GM12801 (cell line): Measurements from ENCODE around the gene HPD.

Experiments used
- TF ChIP-seq, protein P1 (sequence below): IDR thresholded peaks from one replicate; pipeline ENCODE4 v1.5.1; 2011; ENCODE audit warnings: control low read depth; ENCODE audit not compliant: insufficient read length; ENCODE audit errors: extremely low read depth

The HPD gene

DNA sequence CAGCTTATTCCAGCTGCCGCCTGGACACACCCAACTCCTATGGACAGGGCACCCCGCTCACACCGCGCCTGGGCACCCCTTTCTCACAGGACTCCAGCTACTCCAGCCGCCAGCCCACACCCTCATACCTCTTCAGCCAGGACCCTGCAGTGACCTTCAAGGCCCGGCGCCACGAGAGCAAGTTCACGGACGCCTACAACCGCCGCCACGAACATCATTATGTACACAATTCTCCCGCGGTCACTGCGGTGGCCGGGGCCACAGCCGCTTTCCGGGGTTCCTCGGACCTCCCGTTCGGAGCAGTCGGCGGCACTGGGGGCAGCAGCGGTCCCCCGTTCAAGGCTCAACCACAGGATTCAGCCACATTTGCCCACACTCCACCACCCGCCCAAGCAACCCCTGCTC is 48.9 kb downstream of the HPD start:
- TF ChIP-seq, protein P1, sequence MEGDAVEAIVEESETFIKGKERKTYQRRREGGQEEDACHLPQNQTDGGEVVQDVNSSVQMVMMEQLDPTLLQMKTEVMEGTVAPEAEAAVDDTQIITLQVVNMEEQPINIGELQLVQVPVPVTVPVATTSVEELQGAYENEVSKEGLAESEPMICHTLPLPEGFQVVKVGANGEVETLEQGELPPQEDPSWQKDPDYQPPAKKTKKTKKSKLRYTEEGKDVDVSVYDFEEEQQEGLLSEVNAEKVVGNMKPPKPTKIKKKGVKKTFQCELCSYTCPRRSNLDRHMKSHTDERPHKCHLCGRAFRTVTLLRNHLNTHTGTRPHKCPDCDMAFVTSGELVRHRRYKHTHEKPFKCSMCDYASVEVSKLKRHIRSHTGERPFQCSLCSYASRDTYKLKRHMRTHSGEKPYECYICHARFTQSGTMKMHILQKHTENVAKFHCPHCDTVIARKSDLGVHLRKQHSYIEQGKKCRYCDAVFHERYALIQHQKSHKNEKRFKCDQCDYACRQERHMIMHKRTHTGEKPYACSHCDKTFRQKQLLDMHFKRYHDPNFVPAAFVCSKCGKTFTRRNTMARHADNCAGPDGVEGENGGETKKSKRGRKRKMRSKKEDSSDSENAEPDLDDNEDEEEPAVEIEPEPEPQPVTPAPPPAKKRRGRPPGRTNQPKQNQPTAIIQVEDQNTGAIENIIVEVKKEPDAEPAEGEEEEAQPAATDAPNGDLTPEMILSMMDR = no peak

DNA sequence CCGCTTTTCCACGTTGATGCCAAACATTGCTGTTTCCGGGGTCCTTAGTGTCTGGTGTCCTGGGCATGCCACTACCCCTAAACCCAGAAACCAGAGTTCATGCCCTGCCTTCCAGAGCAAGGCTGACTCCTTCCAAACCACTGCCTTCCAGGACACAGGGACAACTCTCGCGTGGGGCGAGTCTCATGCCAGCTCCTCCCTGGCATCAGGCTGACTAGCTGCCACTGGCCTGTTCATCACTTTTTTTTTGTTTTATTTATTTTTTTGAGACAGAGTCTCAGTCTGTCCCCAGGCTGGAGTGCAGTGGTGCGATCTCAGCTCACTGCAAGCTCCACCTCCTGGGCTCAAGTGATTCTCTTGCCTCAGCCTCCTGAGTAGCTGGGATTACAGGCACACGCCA is 50.0 kb downstream of the HPD start:
- TF ChIP-seq, protein P1 = no peak

DNA sequence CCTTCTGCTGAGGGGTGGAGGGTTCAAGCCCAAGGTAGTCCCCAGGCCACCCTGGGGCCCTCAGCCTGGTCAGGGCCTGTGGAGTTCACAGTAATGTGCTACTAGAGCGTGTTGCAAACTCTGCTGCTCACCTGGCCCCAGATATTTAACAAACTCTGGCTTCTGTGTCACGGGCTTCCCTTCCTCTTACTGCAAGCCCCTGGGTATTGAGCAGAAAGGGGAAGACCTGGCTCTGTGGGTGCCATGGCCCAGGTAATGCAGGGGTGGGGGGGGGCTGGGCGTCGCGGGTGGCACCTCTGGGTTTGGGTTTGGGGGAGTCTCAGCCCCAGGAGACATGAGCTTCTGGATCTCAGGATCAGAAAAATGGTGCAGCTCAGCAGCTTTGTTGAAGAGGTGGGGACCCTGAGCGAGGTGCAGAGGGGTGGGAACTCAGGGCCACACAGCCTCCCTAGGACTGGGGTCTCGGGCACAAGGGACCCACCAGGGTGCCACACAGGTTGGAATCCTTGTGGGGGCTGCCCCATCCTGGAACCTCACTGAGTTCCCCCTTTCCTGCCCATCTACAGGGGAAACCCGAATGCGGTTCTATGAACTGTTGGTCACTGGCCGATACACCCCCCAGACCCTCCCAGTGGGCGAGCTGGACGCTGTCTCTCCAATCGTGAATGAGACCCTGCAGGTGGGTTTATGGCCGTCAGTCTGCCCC is 50.9 kb downstream of the HPD start:
- TF ChIP-seq, protein P1 = no peak

DNA sequence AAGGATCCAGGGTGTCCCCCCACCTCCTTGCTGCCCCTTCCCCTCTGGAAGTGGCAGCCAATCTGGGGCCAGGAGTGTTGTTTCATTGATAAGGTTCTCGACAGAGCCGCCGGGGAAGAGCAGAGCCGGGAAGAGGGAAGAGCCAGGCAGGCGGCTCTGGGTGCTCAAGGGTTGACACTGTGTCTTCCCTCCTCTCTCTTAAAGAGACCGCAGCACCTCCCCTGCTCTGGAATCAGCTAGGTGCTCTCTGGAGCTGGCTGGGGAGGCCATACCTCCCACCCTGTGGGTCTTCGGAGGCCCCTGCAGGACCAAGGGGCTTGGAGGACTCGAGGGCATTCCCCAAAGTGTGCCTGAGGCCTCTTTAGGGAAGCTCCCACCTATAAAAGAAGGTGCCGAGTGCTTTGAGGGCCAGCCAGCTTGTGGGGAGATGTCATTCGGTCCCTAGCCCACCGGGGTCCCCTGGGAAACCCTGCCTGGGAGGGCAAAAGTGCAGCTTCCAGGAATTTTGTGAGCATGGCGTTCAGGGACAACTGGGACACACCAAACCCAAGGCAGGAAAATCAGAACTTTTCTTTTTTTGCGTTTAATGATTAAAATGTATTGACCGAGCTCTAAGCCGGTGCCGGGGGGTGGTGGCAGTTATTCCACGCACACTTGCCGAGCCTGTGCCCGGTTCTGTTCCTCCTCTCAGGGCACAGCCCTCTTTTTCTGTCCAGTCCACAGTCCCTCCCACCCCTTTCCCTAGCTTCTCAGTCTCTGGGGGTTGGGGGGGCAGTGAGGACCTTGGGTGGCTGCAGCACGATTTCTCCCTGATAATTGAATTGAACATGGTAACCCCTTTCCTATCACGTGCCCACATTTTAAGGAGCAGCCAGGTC is 51.9 kb downstream of the HPD start:
- TF ChIP-seq, protein P1 = no peak

- TF ChIP-seq, protein P1 = no peak
Measured at GRCh38 chr12:121806009-121806545, 52.6 kb downstream of the HPD start.

DNA sequence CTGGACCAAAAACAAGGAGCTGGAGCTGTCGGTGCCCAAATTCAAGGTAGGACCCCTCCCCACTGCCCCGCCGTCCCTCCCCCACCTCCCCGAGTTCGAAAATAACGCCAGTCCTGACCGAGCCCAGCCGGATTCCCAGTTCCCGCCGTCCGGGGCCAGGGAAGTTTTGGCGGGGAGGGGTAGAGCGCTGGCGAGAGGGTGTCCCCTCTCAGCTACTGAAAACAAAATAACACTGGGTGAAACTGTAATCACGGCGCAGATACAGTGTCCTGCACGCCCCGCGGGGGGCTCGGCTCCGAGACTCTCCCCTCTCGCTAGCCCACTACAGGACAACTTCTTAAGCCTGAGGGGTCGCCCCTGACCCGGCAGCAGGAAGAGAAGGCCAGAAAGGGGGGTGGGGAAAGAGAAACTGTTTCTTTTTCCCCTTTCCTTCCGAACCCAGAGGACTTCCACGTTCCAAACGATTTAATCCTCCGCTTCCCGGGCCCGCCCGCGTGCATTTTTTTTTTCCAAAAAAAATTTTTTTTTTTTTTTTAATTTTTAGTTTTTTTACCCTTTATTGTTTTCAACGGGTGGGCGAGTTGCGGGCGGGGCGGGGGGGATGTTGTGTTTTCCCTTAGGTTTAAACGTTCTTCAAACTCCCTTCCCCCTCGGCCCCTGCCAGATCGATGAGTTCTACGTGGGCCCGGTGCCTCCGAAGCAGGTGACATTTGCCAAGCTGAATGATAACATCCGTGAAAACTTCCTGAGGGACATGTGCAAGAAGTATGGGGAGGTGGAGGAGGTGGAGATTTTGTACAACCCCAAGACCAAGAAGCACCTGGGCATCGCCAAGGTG is 53.3 kb downstream of the HPD start:
- TF ChIP-seq, protein P1 = no peak
